Ascending aorta (tissue), 2 donors: ENCODE results near the gene RNF133. TPM values are rescaled to one million over a fixed set of nuclear protein-coding genes. Genes with fewer than 3 reads are reported as not detected.

ENCODE experiments used
- DNase-seq, 2 donors: peaks; one replicate each; pipeline ENCODE4 v3.0.0-alpha.2; 2019; ENCODE audit warnings: low spot score in 2 of 2
- H3K27ac ChIP-seq, 2 donors: fragments of 200-600 bp; sonication (generic); one replicate each; pipeline ENCODE4 v1.5.1; 2016 to 2017; ENCODE audit warnings: mild to moderate bottlenecking in 1 of 2
- H3K27me3 ChIP-seq: fragments of 200-600 bp; sonication (generic); one replicate; pipeline ENCODE4 v1.5.1; 2017
- H3K36me3 ChIP-seq, 2 donors: fragments of 200-600 bp; sonication (generic); one replicate each; pipeline ENCODE4 v1.5.1; 2016
- H3K4me1 ChIP-seq, 2 donors: fragments of 200-600 bp; sonication (generic); one replicate each; pipeline ENCODE4 v1.5.1; 2016 to 2017; ENCODE audit warnings: mild to moderate bottlenecking in 1 of 2
- H3K4me3 ChIP-seq, 2 donors: fragments of 200-600 bp; sonication (generic); one replicate each; pipeline ENCODE4 v1.5.1; 2016 to 2017; ENCODE audit warnings: mild to moderate bottlenecking in 1 of 2
- H3K9me3 ChIP-seq, 2 donors: fragments of 200-600 bp; sonication (generic); one replicate each; pipeline ENCODE4 v1.5.1; 2016
- CTCF ChIP-seq, 3 experiments: fragments of 200-600 bp in 2 of 3; fragments of 450-650 bp in 1 of 3; sonication (generic) in 2 of 3; IDR thresholded peaks; one replicate each; pipeline ENCODE4 v1.5.1; 2016 to 2019; ENCODE audit warnings: antibody characterized with exemption in 3 of 3, mild to moderate bottlenecking in 1 of 3, moderate library complexity in 1 of 3
- intact Hi-C: fragments of 100-400 bp; cut with DNase I; formaldehyde crosslinking; loops from one replicate; pipeline ENCODE4 v1.15.1; 2023
- total RNA-seq: library from RNA; depleted of rRNA; stranded (reverse); fragments of >200 nt; gene quantifications from one replicate; pipeline ENCODE4 v1.1.0, GENCODE V29; 2016

The RNF133 gene
- total RNA-seq, 1 donor from 2014 or later = not detected

GRCh38 chr7:122652876-122653275 is 46.0 kb downstream of the RNF133 start:
- Histone ChIP-seq H3K4me1 (no peaks in the 10 kb centered on the region), H3K36me3 (no peaks in the 10 kb centered on the region), H3K27me3 (no peaks in the 10 kb centered on the region), H3K4me3 (no peak overlapping the region), H3K27ac (no peak overlapping the region), H3K9me3 (no peaks in the 10 kb centered on the region)
- TF ChIP-seq CTCF (IDR thresholded peaks at IDR 0.05) = no peak
- no peak for DNase-seq
- intact Hi-C loops = no loop called here

- Histone ChIP-seq H3K27ac (no peak overlapping the region), H3K9me3 (no peaks in the 10 kb centered on the region), H3K36me3 (no peaks in the 10 kb centered on the region), H3K4me1 (no peaks in the 10 kb centered on the region), H3K27me3 (no peaks in the 10 kb centered on the region), H3K4me3 (no peak overlapping the region)
- TF ChIP-seq CTCF (IDR thresholded peaks at IDR 0.05) = no peak
- DNase-seq = no peak
- intact Hi-C loops = no loop called here
These were observed 47.5 kb downstream of the RNF133 start for GRCh38 chr7:122651451-122651850.

Other genes starting within 250 kb of the RNF133 start
- 1.5 TPM for gene RNF148, start 3.8 kb upstream of the RNF133 start, total RNA-seq
- 31.8 TPM for gene CADPS2, start 187.3 kb upstream of the RNF133 start, total RNA-seq